H1 (cell line): ENCODE data around the gene CAMKK1. TPM values are rescaled to one million over a fixed set of nuclear protein-coding genes. Genes with fewer than 3 reads are reported as not detected.
A peak's percentile ranks its signal among the peaks of the same experiment; 100 is the strongest.

Experiments used
- CTCF ChIA-PET: fragments of 300-600 bp; sonication (Branson Sonifier 250); formaldehyde crosslinking; loops from one replicate; lab custom pipeline; 2021; ENCODE audit not compliant: partially characterized antibody; lab: Charles Lee
- POLR2A ChIA-PET: fragments of 300-600 bp; sonication (Branson Sonifier 250); formaldehyde crosslinking; loops from one replicate; lab custom pipeline; 2021; ENCODE audit warnings: inconsistent platforms; ENCODE audit not compliant: partially characterized antibody; lab: Charles Lee
- DNase-seq, 2 experiments: peaks; one replicate each; pipeline versions ENCODE4 v3.0.0 to v3.0.0-alpha.2; 2010 to 2022; ENCODE audit warnings: low spot score in 2 of 2, low read depth in 1 of 2, mixed read lengths in 1 of 2
- FAIRE-seq: peaks from 2 replicates; lab custom pipeline; 2011; peaks lifted over from hg19 to GRCh38; lab: Jason Lieb, UNC
- H2AFZ ChIP-seq: 2 replicates; pipeline ENCODE4 v1.8.1; 2012; ENCODE audit warnings: low read length, inconsistent platforms
- H2AK5ac ChIP-seq: 2 replicates; pipeline ENCODE4 v1.6.1; 2013; ENCODE audit warnings: low read depth, low read length
- H2BK120ac ChIP-seq: replicated peaks from 2 replicates; pipeline ENCODE3; 2013; ENCODE audit warnings: low read depth, low read length, inconsistent platforms
- H2BK12ac ChIP-seq: 2 replicates; pipeline ENCODE4 v1.6.1; 2013; ENCODE audit warnings: low read depth, low read length
- H2BK15ac ChIP-seq: 2 replicates; pipeline ENCODE4 v1.6.1; 2013; ENCODE audit warnings: low read length
- H2BK20ac ChIP-seq: 2 replicates; pipeline ENCODE4 v1.6.1; 2013; ENCODE audit warnings: low read length
- H2BK5ac ChIP-seq: 2 replicates; pipeline ENCODE4 v1.6.1; 2013; ENCODE audit warnings: low read depth, low read length
- H3K14ac ChIP-seq: 2 replicates; pipeline ENCODE4 v1.6.1; 2013; ENCODE audit warnings: inconsistent platforms; ENCODE audit not compliant: insufficient read length
- H3K18ac ChIP-seq: 2 replicates; pipeline ENCODE4 v1.6.1; 2013; ENCODE audit warnings: low read length; ENCODE audit errors: extremely low read depth
- H3K23ac ChIP-seq: 2 replicates; pipeline ENCODE4 v1.6.1; 2013; ENCODE audit warnings: inconsistent platforms; ENCODE audit not compliant: insufficient read length
- H3K23me2 ChIP-seq: 2 replicates; pipeline ENCODE4 v1.6.1; 2013; ENCODE audit warnings: low read depth, low read length
- H3K27ac ChIP-seq: 2 replicates; pipeline ENCODE4 v1.6.1; 2011; ENCODE audit warnings: low read depth, low read length, inconsistent platforms
- H3K27me3 ChIP-seq, 4 experiments: replicated peaks in 1 of 4; 1 replicate in 1 of 4; 2 replicates in 3 of 4; pipeline versions ENCODE4 v1.6.1 to v1.8.1; 2011 to 2013; ENCODE audit warnings: low read length in 3 of 4, mild to moderate bottlenecking in 3 of 4, inconsistent platforms in 2 of 4, mixed read lengths in 2 of 4, moderate library complexity in 1 of 4; ENCODE audit not compliant: control insufficient read depth in 3 of 4, insufficient read depth in 3 of 4; ENCODE audit errors: extremely low read depth in 1 of 4
- H3K36me3 ChIP-seq, 4 experiments: 2 replicates each; pipeline versions ENCODE4 v1.6.1 to v1.8.1; 2011 to 2013; ENCODE audit warnings: mild to moderate bottlenecking in 4 of 4, low read length in 3 of 4, moderate library complexity in 2 of 4, control low read depth in 1 of 4, inconsistent platforms in 1 of 4; ENCODE audit not compliant: insufficient read depth in 4 of 4, control insufficient read depth in 2 of 4
- H3K4ac ChIP-seq: replicated peaks from 2 replicates; pipeline ENCODE3; 2013; ENCODE audit warnings: low read length, low read depth, mixed read lengths, inconsistent platforms; ENCODE audit not compliant: insufficient read length
- H3K4me1 ChIP-seq, 4 experiments: replicated peaks in 1 of 4; 1 replicate in 1 of 4; 2 replicates in 3 of 4; pipeline versions ENCODE4 v1.6.1 to v1.8.1; 2011 to 2013; ENCODE audit warnings: low read length in 3 of 4, inconsistent platforms in 2 of 4, mixed read lengths in 1 of 4; ENCODE audit not compliant: insufficient read depth in 4 of 4, control insufficient read depth in 3 of 4
- H3K4me2 ChIP-seq, 2 experiments: 2 replicates each; pipeline versions ENCODE4 v1.6.1 to v1.8.1; 2011 to 2013; ENCODE audit warnings: low read depth in 2 of 2, low read length in 2 of 2, control low read depth in 1 of 2, inconsistent platforms in 1 of 2, mild to moderate bottlenecking in 1 of 2; ENCODE audit not compliant: insufficient read depth in 1 of 2
- H3K4me3 ChIP-seq, 4 experiments: fragments of 200-600, 300-600 bp in 1 of 4; sonication (generic), shearing (Covaris generic), sonication (Bioruptor Twin) in 1 of 4; 2 replicates each; pipeline versions ENCODE4 v1.5.1 to v1.8.1; 2011 to 2016; ENCODE audit warnings: low read length in 4 of 4, low read depth in 3 of 4, control low read depth in 2 of 4, inconsistent platforms in 2 of 4, mild to moderate bottlenecking in 2 of 4, mixed read lengths in 1 of 4, moderate library complexity in 1 of 4; ENCODE audit not compliant: insufficient read depth in 2 of 4; ENCODE audit errors: extremely low read depth in 1 of 4
- H3K56ac ChIP-seq: replicated peaks from 2 replicates; pipeline ENCODE3; 2013; ENCODE audit warnings: low read depth, mild to moderate bottlenecking, mixed read lengths, low read length, inconsistent platforms; ENCODE audit not compliant: insufficient read length
- H3K79me1 ChIP-seq: 2 replicates; pipeline ENCODE4 v1.6.1; 2013; ENCODE audit warnings: low read depth, low read length, control low read depth
- H3K79me2 ChIP-seq, 2 experiments: 2 replicates each; pipeline versions ENCODE4 v1.6.1 to v1.8.1; 2012 to 2013; ENCODE audit warnings: low read length in 2 of 2, mild to moderate bottlenecking in 2 of 2, inconsistent platforms in 1 of 2; ENCODE audit not compliant: insufficient read depth in 2 of 2, control insufficient read depth in 1 of 2
- H3K9ac ChIP-seq, 4 experiments: replicated peaks in 1 of 4; 1 replicate in 1 of 4; 2 replicates in 3 of 4; pipeline versions ENCODE4 v1.6.1 to v1.8.1; 2011 to 2013; ENCODE audit warnings: low read depth in 3 of 4, low read length in 3 of 4, control low read depth in 2 of 4, mild to moderate bottlenecking in 2 of 4, moderate library complexity in 2 of 4, inconsistent platforms in 1 of 4; ENCODE audit errors: extremely low read depth in 1 of 4
- H3K9me3 ChIP-seq, 2 experiments: 2 replicates each; pipeline versions ENCODE4 v1.6.1 to v1.8.1; 2012 to 2013; ENCODE audit warnings: mild to moderate bottlenecking in 2 of 2, moderate library complexity in 2 of 2, control low read depth in 1 of 2, inconsistent platforms in 1 of 2, low read depth in 1 of 2, low read length in 1 of 2, mixed read lengths in 1 of 2; ENCODE audit not compliant: insufficient read depth in 2 of 2
- H4K20me1 ChIP-seq, 2 experiments: replicated peaks in 1 of 2; 2 replicates each; pipeline versions ENCODE3 to v1.8.1; 2011 to 2013; ENCODE audit warnings: inconsistent platforms in 2 of 2, low read length in 2 of 2, mild to moderate bottlenecking in 1 of 2; ENCODE audit not compliant: insufficient read depth in 2 of 2, control insufficient read depth in 1 of 2
- H4K5ac ChIP-seq: 2 replicates; pipeline ENCODE4 v1.6.1; 2013; ENCODE audit warnings: low read length, low read depth, mixed read lengths, inconsistent platforms; ENCODE audit not compliant: insufficient read length
- H4K8ac ChIP-seq: 2 replicates; pipeline ENCODE4 v1.8.0; 2013; ENCODE audit warnings: mild to moderate bottlenecking, moderate library complexity, low read length, inconsistent platforms; ENCODE audit not compliant: insufficient read depth; ENCODE audit errors: extremely low read depth
- H4K91ac ChIP-seq: replicated peaks from 2 replicates; pipeline ENCODE3; 2013; ENCODE audit warnings: low read length, mixed read lengths, inconsistent platforms; ENCODE audit not compliant: insufficient read length
- BRCA1 ChIP-seq: IDR thresholded peaks from 2 replicates; pipeline ENCODE4 v1.6.1; 2012; ENCODE audit warnings: low read depth, low read length, improper control_type of control experiment
- CHD1 ChIP-seq: IDR thresholded peaks from 2 replicates; pipeline ENCODE4 v1.6.1; 2012; ENCODE audit warnings: low read depth, low read length, improper control_type of control experiment
- NRF1 ChIP-seq: IDR thresholded peaks from 2 replicates; pipeline ENCODE4 v1.6.1; 2011; ENCODE audit warnings: mild to moderate bottlenecking, low read depth, low read length, improper control_type of control experiment
- RFX5 ChIP-seq: IDR thresholded peaks from 2 replicates; pipeline ENCODE4 v1.6.1; 2011; ENCODE audit warnings: low read depth, low read length, improper control_type of control experiment, borderline replicate concordance
- SIX5 ChIP-seq: IDR thresholded peaks from 2 replicates; pipeline ENCODE4 v1.6.1; 2011; ENCODE audit warnings: mild to moderate bottlenecking, low read depth, low read length
- SP1 ChIP-seq: IDR thresholded peaks from 2 replicates; pipeline ENCODE4 v1.6.1; 2011; ENCODE audit warnings: low read depth, low read length
- SP2 ChIP-seq: IDR thresholded peaks from 2 replicates; pipeline ENCODE4 v1.6.1; 2012; ENCODE audit warnings: mild to moderate bottlenecking, low read length, inconsistent platforms
- TAF7 ChIP-seq: optimal IDR thresholded peaks from 2 replicates; pipeline ENCODE3; 2011; ENCODE audit warnings: low read depth, mild to moderate bottlenecking, inconsistent platforms, low read length, moderate library complexity, borderline replicate concordance
- TEAD4 ChIP-seq: IDR thresholded peaks from 2 replicates; pipeline ENCODE4 v1.6.1; 2012; ENCODE audit warnings: low read depth, low read length, inconsistent platforms, mixed read lengths
- YY1 ChIP-seq: IDR thresholded peaks from 2 replicates; pipeline ENCODE4 v1.6.1; 2011; ENCODE audit warnings: low read depth, mild to moderate bottlenecking, low read length
- WGBS, 2 experiments: shearing (Covaris generic) in 1 of 2; methylation state at CpG; one replicate each; pipeline versions ENCODE4 v1.1.6 to v1.1.7; 2013 to 2015; ENCODE audit warnings: low lambda C conversion rate in 2 of 2, mixed read lengths in 2 of 2, inconsistent platforms in 1 of 2, low coverage in 1 of 2, missing lambda C conversion rate in 1 of 2; ENCODE audit not compliant: insufficient replicate concordance in 2 of 2, insufficient coverage in 1 of 2, insufficient read length in 1 of 2; ENCODE audit errors: extremely low coverage in 1 of 2, missing lambda C conversion rate in 1 of 2; 5-methylcytosine and 5-hydroxymethylcytosine counted together
- polyA plus RNA-seq, 7 experiments: library from polyadenylated mRNA; depleted of rRNA in 3 of 7; stranded (reverse) in 5 of 7; unstranded in 2 of 7; fragments of >200 nt in 5 of 7; fragments of 200-250 nt in 2 of 7; gene quantifications; 1 replicate in 5 of 7; 2 replicates in 1 of 7; 4 replicates in 1 of 7; pipeline versions ENCODE4 v1.2.1 to v1.2.3, GENCODE V29; 2011 to 2013; ENCODE audit warnings: missing spikeins in 2 of 7, mixed read lengths in 2 of 7
- total RNA-seq: library from RNA; stranded (reverse); fragmentation: NEBNext Ultra II Directional; extraction: Animal tissue kit (Norgen Biotek cat#: 25700); gene quantifications from 2 replicates; pipeline ENCODE4 v1.2.1, GENCODE V29; 2021
- TF ChIP-seq, protein P1 (sequence below): IDR thresholded peaks from 2 replicates; pipeline ENCODE4 v1.6.1; 2012; ENCODE audit warnings: inconsistent platforms

CAMKK1 gene
- total and polyA plus RNA-seq, 2 of the 8 experiments (the other 6 are each of a cell fraction or from before 2014, with no cell fraction given): 7.1 to 7.6 TPM

GRCh38 chr17:3921502-3922319 lies 28.9 kb upstream of the CAMKK1 start:
- H3K9ac ChIP-seq: no peak overlapping the region
- no peak overlapping the region for H3K18ac ChIP-seq
- H2BK12ac ChIP-seq: no peak overlapping the region
- no peak overlapping the region for H2BK120ac ChIP-seq
- H3K4me1 ChIP-seq: peaks cover 0 to 4% (median 0%) of the 10 kb centered on the region in 4 experiments; a peak in 3 of 7 replicates
- no peaks in the 10 kb centered on the region for H3K79me2 ChIP-seq
- FAIRE-seq (no peak), DNase-seq (no peak)
- H3K27ac ChIP-seq: no peak overlapping the region
- no peak overlapping the region for H3K4ac ChIP-seq
- 93% methylated on average over 27 of the region's 27 CpGs; no CpG with 5 or more reads in 1 of the 2 experiments for WGBS, 2 experiments
- H3K23ac ChIP-seq: no peak overlapping the region
- no peaks in the 10 kb centered on the region for H3K27me3 ChIP-seq
- no peak overlapping the region for H4K5ac ChIP-seq
- H2BK5ac ChIP-seq: peak overlapping the region; percentile 66; the same call in 1 of the 2 replicates
- no peaks in the 10 kb centered on the region for H3K23me2 ChIP-seq
- no peak overlapping the region for H2BK20ac ChIP-seq
- no peaks in the 10 kb centered on the region for H4K20me1 ChIP-seq
- CTCF ChIA-PET: interaction anchor here (0.6 to 1.8 kb wide), 12 partner anchors 9 to 183 kb away, joined by 3 to 5 read pairs (median 3); no protein-coding TSS in a partner anchor
- H3K4me2 ChIP-seq: no peak overlapping the region
- POLR2A ChIA-PET: interaction anchor here (0.6 to 1.4 kb wide), 5 partner anchors 12 to 102 kb away, joined by 3 to 5 read pairs (median 4); partner anchors contain the start of gene CAMKK1
- H2BK15ac ChIP-seq: no peak overlapping the region
- H4K8ac ChIP-seq: no peak overlapping the region
- no peak overlapping the region for H2AK5ac ChIP-seq
- H3K79me1 ChIP-seq: no peaks in the 10 kb centered on the region
- no peak overlapping the region for H3K4me3 ChIP-seq
- no peak overlapping the region for H3K14ac ChIP-seq
- H3K56ac ChIP-seq: no peak overlapping the region
- H4K91ac ChIP-seq: no peak overlapping the region
- H3K36me3 ChIP-seq: no peaks in the 10 kb centered on the region
- no peaks in the 10 kb centered on the region for H3K9me3 ChIP-seq
- H2AFZ ChIP-seq: peak overlapping the region; percentile 4; the same call in 1 of the 2 replicates
- no peak for TF ChIP-seq NRF1
- no peak for TF ChIP-seq SP1
- TF ChIP-seq TAF7: no peak
- TF ChIP-seq RFX5: no peak
- no peak for TF ChIP-seq SIX5
- TF ChIP-seq BRCA1: no peak
- no peak for TF ChIP-seq TEAD4
- no peak for TF ChIP-seq CHD1
- TF ChIP-seq SP2: no peak
- TF ChIP-seq YY1: no peak
- TF ChIP-seq, protein P1, sequence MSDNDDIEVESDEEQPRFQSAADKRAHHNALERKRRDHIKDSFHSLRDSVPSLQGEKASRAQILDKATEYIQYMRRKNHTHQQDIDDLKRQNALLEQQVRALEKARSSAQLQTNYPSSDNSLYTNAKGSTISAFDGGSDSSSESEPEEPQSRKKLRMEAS: no peak
